Islet of Langerhans (tissue), 1 donor: ENCODE results near the gene PROP1.
"Not testable (repeated sequence)": the region's sequence is repeated elsewhere in the genome, so short reads cannot be mapped to it uniquely, and the experiment has no call there.

Experiments
- FAIRE-seq: peaks from one replicate; lab custom pipeline; 2011; peaks lifted over from hg19 to GRCh38; lab: Jason Lieb, UNC

The PROP1 gene

GRCh38 chr5:177995691-177996595 is at the start of gene PROP1:
TSS of gene PROP1 (minus strand) at chr5:177996242. CDS start at chr5:177995933, 309 bp downstream.
- FAIRE-seq, result no peak

GRCh38 chr5:178019379-178020030 is 23.5 kb upstream of the PROP1 start:
- FAIRE-seq, result not testable (repeated sequence)

GRCh38 chr5:178012758-178013157 is 16.7 kb upstream of the PROP1 start:
- FAIRE-seq, result not testable (repeated sequence)

- FAIRE-seq, result not testable (repeated sequence)
Measured at GRCh38 chr5:178011816-178012554, 15.9 kb upstream of the PROP1 start.

GRCh38 chr5:178007272-178007671 is 11.2 kb upstream of the PROP1 start:
- FAIRE-seq, result not testable (repeated sequence)

GRCh38 chr5:178006536-178007231 is 10.6 kb upstream of the PROP1 start:
- FAIRE-seq, result not testable (repeated sequence)

- not testable (repeated sequence) for FAIRE-seq
Measured at GRCh38 chr5:178006181-178006535, 10.1 kb upstream of the PROP1 start.

GRCh38 chr5:177997846-177998245 is 1.8 kb upstream of the PROP1 start:
- FAIRE-seq, result no peak

- no peak for FAIRE-seq
Measured at GRCh38 chr5:177997319-177997670, 1.3 kb upstream of the PROP1 start.

GRCh38 chr5:177996660-177997318 is 747 bp upstream of the PROP1 start:
- no peak for FAIRE-seq

- FAIRE-seq, result no peak
Measured at GRCh38 chr5:177994561-177995190, 1.4 kb downstream of the PROP1 start.

- no peak for FAIRE-seq
Measured at GRCh38 chr5:177994063-177994462, 2.0 kb downstream of the PROP1 start.

GRCh38 chr5:177992466-177992865 is 3.6 kb downstream of the PROP1 start:
- no peak for FAIRE-seq

GRCh38 chr5:177988989-177989625 is 6.9 kb downstream of the PROP1 start:
- FAIRE-seq, result no peak

GRCh38 chr5:177987326-177987725 is 8.7 kb downstream of the PROP1 start:
- no peak for FAIRE-seq

GRCh38 chr5:177985430-177986040 is 10.5 kb downstream of the PROP1 start:
- no peak for FAIRE-seq

- FAIRE-seq, result no peak
Measured at GRCh38 chr5:177984584-177985206, 11.3 kb downstream of the PROP1 start.

- FAIRE-seq, result no peak
Measured at GRCh38 chr5:177983763-177984583, 12.1 kb downstream of the PROP1 start.

- no peak for FAIRE-seq
Measured at GRCh38 chr5:177982956-177983355, 13.1 kb downstream of the PROP1 start.
